ENCODE measurements around the gene ACTL7B.

ACTL7B gene

DNA sequence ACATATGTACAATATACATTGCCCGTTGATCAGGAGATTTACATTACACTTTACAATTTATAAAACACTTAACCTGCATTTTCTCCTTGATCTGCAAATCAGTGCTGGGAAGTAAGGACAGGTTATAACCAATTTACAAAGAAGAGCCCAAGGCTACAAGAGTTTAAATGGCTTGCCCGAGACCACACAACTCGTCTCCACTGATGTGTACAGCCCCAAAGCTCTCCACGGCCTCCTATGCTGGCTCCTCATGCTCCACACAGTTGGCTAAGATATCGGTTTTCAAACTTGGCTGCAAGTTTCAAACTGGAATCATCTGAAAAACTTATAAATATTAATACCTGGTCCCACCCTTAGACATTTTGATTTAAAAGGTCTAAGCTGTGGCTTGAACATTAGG is 10.3 kb downstream of the ACTL7B start:
- H3K27ac ChIP-seq (replicated peaks) = no peak overlapping the region
- no peak overlapping the region for H3K4me3 ChIP-seq (replicated peaks; ENCODE audit: insufficient read depth, low read length)
- no peak for DNase-seq (ENCODE audit: low read depth in 1 of 2, low spot score in 1 of 2)
- TF ChIP-seq, protein P1, sequence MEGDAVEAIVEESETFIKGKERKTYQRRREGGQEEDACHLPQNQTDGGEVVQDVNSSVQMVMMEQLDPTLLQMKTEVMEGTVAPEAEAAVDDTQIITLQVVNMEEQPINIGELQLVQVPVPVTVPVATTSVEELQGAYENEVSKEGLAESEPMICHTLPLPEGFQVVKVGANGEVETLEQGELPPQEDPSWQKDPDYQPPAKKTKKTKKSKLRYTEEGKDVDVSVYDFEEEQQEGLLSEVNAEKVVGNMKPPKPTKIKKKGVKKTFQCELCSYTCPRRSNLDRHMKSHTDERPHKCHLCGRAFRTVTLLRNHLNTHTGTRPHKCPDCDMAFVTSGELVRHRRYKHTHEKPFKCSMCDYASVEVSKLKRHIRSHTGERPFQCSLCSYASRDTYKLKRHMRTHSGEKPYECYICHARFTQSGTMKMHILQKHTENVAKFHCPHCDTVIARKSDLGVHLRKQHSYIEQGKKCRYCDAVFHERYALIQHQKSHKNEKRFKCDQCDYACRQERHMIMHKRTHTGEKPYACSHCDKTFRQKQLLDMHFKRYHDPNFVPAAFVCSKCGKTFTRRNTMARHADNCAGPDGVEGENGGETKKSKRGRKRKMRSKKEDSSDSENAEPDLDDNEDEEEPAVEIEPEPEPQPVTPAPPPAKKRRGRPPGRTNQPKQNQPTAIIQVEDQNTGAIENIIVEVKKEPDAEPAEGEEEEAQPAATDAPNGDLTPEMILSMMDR (IDR thresholded peaks at IDR 0.05; ENCODE audit: insufficient read depth, low read length) = no peak
- TF ChIP-seq GABPA (IDR thresholded peaks at IDR 0.05; ENCODE audit: low read depth) (no peak), SPI1 (IDR thresholded peaks at IDR 0.05; ENCODE audit: borderline replicate concordance, low read depth) (no peak), POLR2AphosphoS5 (IDR thresholded peaks at IDR 0.05; ENCODE audit: low read depth) (no peak)
- TF ChIP-seq, protein P2, sequence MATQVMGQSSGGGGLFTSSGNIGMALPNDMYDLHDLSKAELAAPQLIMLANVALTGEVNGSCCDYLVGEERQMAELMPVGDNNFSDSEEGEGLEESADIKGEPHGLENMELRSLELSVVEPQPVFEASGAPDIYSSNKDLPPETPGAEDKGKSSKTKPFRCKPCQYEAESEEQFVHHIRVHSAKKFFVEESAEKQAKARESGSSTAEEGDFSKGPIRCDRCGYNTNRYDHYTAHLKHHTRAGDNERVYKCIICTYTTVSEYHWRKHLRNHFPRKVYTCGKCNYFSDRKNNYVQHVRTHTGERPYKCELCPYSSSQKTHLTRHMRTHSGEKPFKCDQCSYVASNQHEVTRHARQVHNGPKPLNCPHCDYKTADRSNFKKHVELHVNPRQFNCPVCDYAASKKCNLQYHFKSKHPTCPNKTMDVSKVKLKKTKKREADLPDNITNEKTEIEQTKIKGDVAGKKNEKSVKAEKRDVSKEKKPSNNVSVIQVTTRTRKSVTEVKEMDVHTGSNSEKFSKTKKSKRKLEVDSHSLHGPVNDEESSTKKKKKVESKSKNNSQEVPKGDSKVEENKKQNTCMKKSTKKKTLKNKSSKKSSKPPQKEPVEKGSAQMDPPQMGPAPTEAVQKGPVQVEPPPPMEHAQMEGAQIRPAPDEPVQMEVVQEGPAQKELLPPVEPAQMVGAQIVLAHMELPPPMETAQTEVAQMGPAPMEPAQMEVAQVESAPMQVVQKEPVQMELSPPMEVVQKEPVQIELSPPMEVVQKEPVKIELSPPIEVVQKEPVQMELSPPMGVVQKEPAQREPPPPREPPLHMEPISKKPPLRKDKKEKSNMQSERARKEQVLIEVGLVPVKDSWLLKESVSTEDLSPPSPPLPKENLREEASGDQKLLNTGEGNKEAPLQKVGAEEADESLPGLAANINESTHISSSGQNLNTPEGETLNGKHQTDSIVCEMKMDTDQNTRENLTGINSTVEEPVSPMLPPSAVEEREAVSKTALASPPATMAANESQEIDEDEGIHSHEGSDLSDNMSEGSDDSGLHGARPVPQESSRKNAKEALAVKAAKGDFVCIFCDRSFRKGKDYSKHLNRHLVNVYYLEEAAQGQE (IDR thresholded peaks at IDR 0.05; ENCODE audit: insufficient replicate concordance, low read depth) = no peak
- H3K27me3 ChIP-seq (ENCODE audit: insufficient read depth, poor library complexity, severe bottlenecking) = no peaks in the 10 kb centered on the region

DNA sequence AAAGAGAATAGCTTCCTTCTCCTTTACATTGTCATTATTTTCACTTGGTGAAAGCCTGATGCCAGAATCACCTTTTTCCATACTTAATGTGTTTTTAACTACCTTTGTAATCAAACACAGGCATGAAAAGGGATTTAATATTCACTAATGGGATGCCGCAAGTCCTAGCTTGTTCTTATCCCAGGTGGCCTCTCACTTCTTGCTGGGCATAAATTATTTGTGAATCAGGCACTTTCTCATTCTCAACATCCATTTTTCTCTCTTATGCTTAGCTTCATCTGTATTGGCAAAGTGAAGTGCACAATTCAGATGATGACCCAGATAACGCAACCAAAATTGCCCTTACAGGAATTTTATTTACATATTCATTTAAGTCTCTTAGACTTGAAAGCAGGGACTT is 10.9 kb downstream of the ACTL7B start:
- no peak for DNase-seq (ENCODE audit: low read depth in 1 of 2, low spot score in 1 of 2)
- TF ChIP-seq, protein P1 (IDR thresholded peaks at IDR 0.05; ENCODE audit: insufficient read depth, low read length) = no peak
- TF ChIP-seq POLR2AphosphoS5 (IDR thresholded peaks at IDR 0.05; ENCODE audit: low read depth) = no peak
- no peak for TF ChIP-seq SPI1 (IDR thresholded peaks at IDR 0.05; ENCODE audit: borderline replicate concordance, low read depth)
- TF ChIP-seq, protein P2 (IDR thresholded peaks at IDR 0.05; ENCODE audit: insufficient replicate concordance, low read depth) = no peak
- no peak for TF ChIP-seq GABPA (IDR thresholded peaks at IDR 0.05; ENCODE audit: low read depth)
- H3K4me3 ChIP-seq (replicated peaks; ENCODE audit: insufficient read depth, low read length) = no peak overlapping the region
- H3K27me3 ChIP-seq (ENCODE audit: insufficient read depth, poor library complexity, severe bottlenecking) = no peaks in the 10 kb centered on the region
- no peak overlapping the region for H3K27ac ChIP-seq (replicated peaks)

DNA sequence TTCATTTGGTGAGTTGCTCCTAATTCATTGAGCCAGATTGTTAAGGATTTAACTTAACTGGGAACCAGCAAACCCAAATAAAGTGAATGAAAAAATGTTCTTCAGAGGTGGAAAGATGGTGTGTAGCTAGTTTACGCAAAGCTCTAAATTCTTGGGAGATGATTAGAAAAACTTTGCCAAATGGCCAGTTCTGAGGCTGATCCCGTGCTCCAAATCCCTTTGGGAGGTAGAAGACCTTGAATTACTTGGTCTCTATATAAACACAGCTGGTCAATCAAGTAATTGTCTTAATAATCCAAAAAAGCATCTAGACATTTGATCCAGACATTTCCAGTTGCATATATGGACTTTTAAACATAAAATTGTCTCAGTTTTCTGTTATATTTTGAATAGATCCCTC is 11.4 kb downstream of the ACTL7B start:
- TF ChIP-seq GABPA (IDR thresholded peaks at IDR 0.05; ENCODE audit: low read depth) = no peak
- TF ChIP-seq, protein P1 (IDR thresholded peaks at IDR 0.05; ENCODE audit: insufficient read depth, low read length) = no peak
- no peak for TF ChIP-seq POLR2AphosphoS5 (IDR thresholded peaks at IDR 0.05; ENCODE audit: low read depth)
- TF ChIP-seq, protein P2 (IDR thresholded peaks at IDR 0.05; ENCODE audit: insufficient replicate concordance, low read depth) = no peak
- no peak for TF ChIP-seq SPI1 (IDR thresholded peaks at IDR 0.05; ENCODE audit: borderline replicate concordance, low read depth)
- Histone ChIP-seq H3K4me3 (replicated peaks; ENCODE audit: insufficient read depth, low read length) (no peak overlapping the region), H3K27ac (replicated peaks) (no peak overlapping the region), H3K27me3 (ENCODE audit: insufficient read depth, poor library complexity, severe bottlenecking) (no peaks in the 10 kb centered on the region)
- DNase-seq (ENCODE audit: low read depth in 1 of 2, low spot score in 1 of 2) = no peak
